Aorta (tissue), 5 donors: ENCODE data around the gene ARRDC1. TPM values are rescaled to one million over a fixed set of nuclear protein-coding genes. Genes with fewer than 3 reads are reported as not detected.
A peak's percentile ranks its signal among the peaks of the same experiment; 100 is the strongest.

Experiments
- ATAC-seq: fragments of 200-7000 bp; cut with Tn5 transposase; one replicate; pipeline ENCODE4 v1.9.1; 2022; ENCODE audit warnings: moderate library complexity; ENCODE audit not compliant: low FRiP score
- DNase-seq, 2 donors: peaks; one replicate each; pipeline ENCODE4 v3.0.0-alpha.2; 2020
- H3K27ac ChIP-seq, 2 donors: one replicate each; pipeline ENCODE4 v1.5.1; 2013; ENCODE audit warnings: low read length in 2 of 2, mild to moderate bottlenecking in 2 of 2, moderate library complexity in 2 of 2, control low read depth in 1 of 2, inconsistent platforms in 1 of 2, low read depth in 1 of 2
- H3K27me3 ChIP-seq, 2 donors: one replicate each; pipeline ENCODE4 v1.6.1; 2013; ENCODE audit warnings: control low read depth in 1 of 2, low read length in 1 of 2, mild to moderate bottlenecking in 1 of 2, moderate library complexity in 1 of 2; ENCODE audit not compliant: insufficient read depth in 2 of 2, control insufficient read depth in 1 of 2
- H3K36me3 ChIP-seq, 2 donors: one replicate each; pipeline ENCODE4 v1.6.1; 2013; ENCODE audit warnings: control low read depth in 1 of 2, low read length in 1 of 2, mild to moderate bottlenecking in 1 of 2; ENCODE audit not compliant: insufficient read depth in 2 of 2, control insufficient read depth in 1 of 2
- H3K4me1 ChIP-seq, 2 donors: one replicate each; pipeline ENCODE4 v1.6.1; 2013; ENCODE audit warnings: low read length in 2 of 2, control low read depth in 1 of 2, mild to moderate bottlenecking in 1 of 2, moderate library complexity in 1 of 2; ENCODE audit not compliant: insufficient read depth in 2 of 2, control insufficient read depth in 1 of 2
- H3K4me3 ChIP-seq, 2 donors: one replicate each; pipeline ENCODE4 v1.5.1; 2013; ENCODE audit warnings: low read length in 2 of 2, control low read depth in 1 of 2, mild to moderate bottlenecking in 1 of 2
- H3K9me3 ChIP-seq: one replicate; pipeline ENCODE4 v1.6.1; 2013; ENCODE audit warnings: mild to moderate bottlenecking, low read length; ENCODE audit not compliant: control insufficient read depth
- WGBS, 2 donors: extraction: QIAGEN DNeasy Blood & Tissue Kit; methylation state at CpG; one replicate each; pipeline ENCODE4 v1.1.7; 2013; 5-methylcytosine and 5-hydroxymethylcytosine counted together
- intact Hi-C, 2 donors: fragments of 100-400 bp; cut with DNase I; formaldehyde crosslinking; loops; one replicate each; pipeline versions ENCODE4 v1.14.2 to v1.15.0; 2022
- polyA plus RNA-seq, 2 donors: library from polyadenylated mRNA; stranded (reverse); fragments of 200-250 nt; gene quantifications; one replicate each; pipeline ENCODE4 v1.2.3, GENCODE V29; 2013
- total RNA-seq, 2 donors: library from RNA; stranded (reverse); fragmentation: NEBNext Ultra II Directional; extraction: Animal tissue kit (Norgen Biotek cat#: 25700); gene quantifications; one replicate each; pipeline ENCODE4 v1.2.1, GENCODE V29; 2021
- donor health status: healthy with polysubstance abuse.
- donor health status: Bipolar disorder and iron deficiency.
- donor health status: DM: no; HTN: no; CAD: no.
- donor health status: DM: no; HTN: no; CAD: no.
- donor health status: DM: yes; HTN: yes; CAD: no.

Gene ARRDC1
- total and polyA plus RNA-seq, 4 donors, result 20.6 to 58.9 (median 31.2) TPM

DNA sequence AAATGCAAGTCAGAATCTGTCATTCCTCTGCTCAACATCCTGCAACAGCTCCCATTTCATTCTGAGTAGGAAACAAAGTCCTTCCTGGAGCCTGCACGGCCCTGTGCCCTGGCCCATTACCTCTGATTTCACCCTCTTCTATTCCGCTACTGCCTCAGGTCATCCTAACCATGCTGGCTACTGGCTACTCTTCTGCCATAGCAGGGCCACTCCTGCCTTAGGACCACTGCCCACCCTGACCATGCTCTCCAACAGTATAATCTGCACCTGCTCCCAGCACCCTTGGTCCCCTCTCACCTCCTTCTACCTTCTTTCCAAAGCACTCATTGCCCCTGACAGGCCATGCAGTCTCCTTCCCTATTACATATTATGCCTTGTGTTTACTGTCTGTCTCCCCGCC, 34.9 kb upstream of the ARRDC1 start:
- H3K36me3 ChIP-seq, result peaks cover 3 to 11% of the 10 kb centered on the region in 2 donors
- no peak for ATAC-seq
- H3K4me3 ChIP-seq, result no peak overlapping the region
- no peaks in the 10 kb centered on the region for H3K9me3 ChIP-seq
- no peaks in the 10 kb centered on the region for H3K4me1 ChIP-seq
- intact Hi-C loops, result no loop called here
- H3K27me3 ChIP-seq, result no peaks in the 10 kb centered on the region
- 94 to 95% methylated on average over 3 of the region's 3 CpGs for WGBS, 2 donors
- DNase-seq, result no peak
- H3K27ac ChIP-seq, result no peak overlapping the region

DNA sequence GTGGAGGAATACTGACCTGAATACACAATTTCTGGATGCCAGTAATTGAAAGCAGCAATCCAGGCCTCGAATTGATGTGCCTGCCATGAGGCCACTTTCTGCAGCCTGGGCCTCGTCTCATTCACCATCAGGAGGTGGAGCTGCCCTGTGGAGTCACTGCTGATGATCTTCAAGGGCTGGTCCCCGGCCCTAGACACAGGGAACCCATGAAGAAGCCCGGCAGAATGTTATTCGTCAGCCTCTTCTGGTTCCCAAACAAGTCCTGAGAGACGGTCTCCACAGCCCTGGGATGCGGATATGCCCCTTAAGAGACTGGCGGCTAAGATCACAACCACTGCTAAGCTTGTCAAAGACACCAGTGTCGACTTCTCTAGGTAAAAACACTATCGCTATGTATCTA, 31.3 kb upstream of the ARRDC1 start:
- ATAC-seq (no peak), DNase-seq (no peak)
- Histone ChIP-seq H3K27ac (no peak overlapping the region), H3K9me3 (no peaks in the 10 kb centered on the region), H3K4me3 (no peak overlapping the region), H3K27me3 (no peaks in the 10 kb centered on the region), H3K36me3 (peaks cover 3 to 11% of the 10 kb centered on the region in 2 donors), H3K4me1 (no peaks in the 10 kb centered on the region)
- intact Hi-C loops, result no loop called here
- 91 to 92% methylated on average over 10 of the region's 10 CpGs for WGBS, 2 donors

DNA sequence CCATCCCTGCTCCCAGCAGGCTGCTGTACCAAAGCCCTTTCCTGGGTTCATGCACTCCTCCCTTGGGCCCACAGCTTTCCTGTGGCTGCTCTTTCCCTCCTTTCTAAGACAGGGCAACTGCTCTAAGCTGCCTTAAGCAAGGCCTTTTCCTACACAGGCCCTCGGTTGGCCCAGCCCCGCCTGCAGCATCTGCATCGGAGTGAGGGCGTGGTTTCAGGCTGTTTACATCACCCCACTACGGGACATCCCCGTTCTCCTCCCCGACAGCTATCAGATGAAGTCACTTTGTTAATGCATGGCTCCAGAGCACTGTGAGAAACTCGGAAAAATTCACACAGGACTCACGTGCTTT, 30.1 kb upstream of the ARRDC1 start:
- Histone ChIP-seq H3K9me3 (no peaks in the 10 kb centered on the region), H3K4me3 (no peak overlapping the region), H3K36me3 (peaks cover 3 to 11% of the 10 kb centered on the region in 2 donors), H3K27me3 (no peaks in the 10 kb centered on the region), H3K27ac (no peak overlapping the region), H3K4me1 (no peaks in the 10 kb centered on the region)
- ATAC-seq (no peak), DNase-seq (no peak)
- intact Hi-C loops, result no loop called here
- WGBS, 2 donors, result 82 to 83% methylated on average over 9 of the region's 9 CpGs

DNA sequence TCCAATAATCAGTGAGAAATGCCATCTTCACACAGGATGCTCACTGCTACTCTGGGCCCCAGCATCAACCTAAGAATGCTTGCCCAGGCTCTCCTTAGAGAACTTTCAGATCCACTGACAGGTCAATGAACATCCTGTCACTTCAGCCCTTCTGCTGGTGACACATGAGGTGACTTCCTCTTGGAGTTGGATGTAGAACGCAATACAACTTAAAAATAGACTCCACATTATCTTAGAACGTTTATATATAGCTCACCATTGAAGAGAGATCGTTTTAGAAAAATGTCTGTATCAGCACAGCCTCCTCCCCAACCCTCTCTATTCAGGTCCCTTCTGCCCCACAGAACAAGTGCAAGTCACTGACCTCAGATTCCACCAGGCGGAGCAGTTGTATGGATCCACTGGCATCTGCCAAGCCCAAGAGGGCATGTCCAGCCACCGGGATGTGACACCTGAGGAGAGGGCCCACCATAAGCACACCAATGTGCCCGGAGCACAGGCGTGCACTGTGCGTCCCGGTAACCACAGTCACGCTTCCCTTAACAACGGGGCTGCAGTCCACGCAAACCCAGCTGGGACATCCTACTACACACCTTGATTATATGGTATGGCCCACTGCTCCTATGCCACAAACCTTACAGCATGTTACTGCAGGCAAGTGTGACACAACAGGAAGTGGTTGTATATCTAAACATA, 29.6 kb upstream of the ARRDC1 start:
- Histone ChIP-seq H3K27ac (no peak overlapping the region), H3K9me3 (no peaks in the 10 kb centered on the region), H3K36me3 (peaks cover 3 to 11% of the 10 kb centered on the region in 2 donors), H3K27me3 (no peaks in the 10 kb centered on the region), H3K4me3 (no peak overlapping the region), H3K4me1 (no peaks in the 10 kb centered on the region)
- DNase-seq (no peak), ATAC-seq (no peak)
- intact Hi-C loops, result no loop called here
- WGBS, 2 donors, result 70 to 73% methylated on average over 12 of the region's 12 CpGs

DNA sequence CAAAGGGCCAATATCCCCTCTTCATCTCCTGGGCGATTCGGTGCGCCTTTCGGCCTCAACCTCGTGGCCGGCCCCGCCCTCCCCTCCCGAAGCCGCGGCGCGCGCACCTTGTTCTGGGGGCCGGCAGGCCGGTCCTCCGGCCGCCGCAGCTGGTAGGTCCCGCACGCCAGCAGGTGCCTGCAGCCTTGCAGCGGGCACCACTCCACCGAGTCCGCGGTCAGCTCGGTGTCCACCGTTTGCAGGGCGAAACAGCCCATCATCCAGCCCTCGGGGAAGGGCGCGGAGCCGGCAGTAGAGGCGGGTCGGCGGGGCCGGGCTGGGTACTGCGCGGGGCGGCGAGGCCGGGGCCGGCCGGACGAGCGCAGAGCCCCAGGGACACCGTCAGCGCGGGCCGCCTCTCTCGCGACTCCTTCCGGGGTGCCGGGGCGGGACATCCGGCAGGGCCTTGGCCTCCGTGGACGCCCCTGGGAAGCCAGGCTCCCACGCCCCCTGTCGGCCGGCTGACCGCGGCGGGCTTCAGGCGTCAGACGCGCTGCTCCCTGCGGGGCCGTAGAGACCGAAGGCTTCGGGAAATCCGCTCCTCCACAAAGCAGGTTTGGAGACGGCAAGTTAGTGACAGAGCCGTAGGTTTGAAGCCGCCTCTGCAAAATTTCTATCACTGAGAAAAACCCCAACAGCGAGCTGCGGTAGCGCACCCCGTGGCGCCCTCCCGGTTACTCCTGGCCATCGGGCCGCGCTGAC, 26.8 kb upstream of the ARRDC1 start, which contains the start of gene DPH7:
DPH7 (minus strand) TSS at position 408 of the 741 bp plus-strand sequence; CDS start at position 260, 148 bp downstream.
- no peaks in the 10 kb centered on the region for H3K9me3 ChIP-seq
- intact Hi-C loops, result no loop called here
- H3K27me3 ChIP-seq, result no peaks in the 10 kb centered on the region
- H3K4me1 ChIP-seq, result no peaks in the 10 kb centered on the region
- peak; percentile 98 to 100 for DNase-seq
- H3K36me3 ChIP-seq, result peaks cover 0 to 4% of the 10 kb centered on the region in 2 donors
- ATAC-seq, result peak; percentile 96
- H3K4me3 ChIP-seq, result peak within 1 kb of the TSS; percentile 92 to 95
- peak within 1 kb of the TSS in 1 of 2 donors; percentile 49 for H3K27ac ChIP-seq
- WGBS, 2 donors, result 1 to 2% methylated on average over 67 to 82 of the region's 82 CpGs

DNA sequence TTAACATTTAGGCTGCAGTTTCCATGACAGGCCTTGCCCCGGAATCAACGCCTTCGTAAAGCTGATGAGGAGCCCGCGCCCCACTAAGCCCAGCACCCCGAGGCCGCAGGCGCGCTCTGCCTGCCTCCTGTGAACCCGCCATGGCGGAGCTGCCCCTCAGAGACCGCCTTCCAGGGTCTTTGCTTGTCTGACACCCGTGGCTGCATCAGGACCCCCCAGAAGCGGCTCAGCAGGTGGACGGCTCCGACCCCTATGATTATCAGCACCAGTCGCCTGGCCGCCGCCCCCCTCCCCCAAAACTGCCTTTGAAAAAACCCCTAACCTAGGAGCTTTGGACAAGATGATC, 26.3 kb upstream of the ARRDC1 start:
- Histone ChIP-seq H3K4me1 (no peaks in the 10 kb centered on the region), H3K36me3 (peaks cover 0 to 2% of the 10 kb centered on the region in 2 donors), H3K4me3 (peak overlapping the region in 1 of 2 donors; percentile 1), H3K9me3 (no peaks in the 10 kb centered on the region), H3K27me3 (no peaks in the 10 kb centered on the region), H3K27ac (peak overlapping the region in 1 of 2 donors; percentile 0)
- ATAC-seq (no peak), DNase-seq (no peak)
- 31 to 33% methylated on average over 19 of the region's 19 CpGs for WGBS, 2 donors
- intact Hi-C loops, result no loop called here

DNA sequence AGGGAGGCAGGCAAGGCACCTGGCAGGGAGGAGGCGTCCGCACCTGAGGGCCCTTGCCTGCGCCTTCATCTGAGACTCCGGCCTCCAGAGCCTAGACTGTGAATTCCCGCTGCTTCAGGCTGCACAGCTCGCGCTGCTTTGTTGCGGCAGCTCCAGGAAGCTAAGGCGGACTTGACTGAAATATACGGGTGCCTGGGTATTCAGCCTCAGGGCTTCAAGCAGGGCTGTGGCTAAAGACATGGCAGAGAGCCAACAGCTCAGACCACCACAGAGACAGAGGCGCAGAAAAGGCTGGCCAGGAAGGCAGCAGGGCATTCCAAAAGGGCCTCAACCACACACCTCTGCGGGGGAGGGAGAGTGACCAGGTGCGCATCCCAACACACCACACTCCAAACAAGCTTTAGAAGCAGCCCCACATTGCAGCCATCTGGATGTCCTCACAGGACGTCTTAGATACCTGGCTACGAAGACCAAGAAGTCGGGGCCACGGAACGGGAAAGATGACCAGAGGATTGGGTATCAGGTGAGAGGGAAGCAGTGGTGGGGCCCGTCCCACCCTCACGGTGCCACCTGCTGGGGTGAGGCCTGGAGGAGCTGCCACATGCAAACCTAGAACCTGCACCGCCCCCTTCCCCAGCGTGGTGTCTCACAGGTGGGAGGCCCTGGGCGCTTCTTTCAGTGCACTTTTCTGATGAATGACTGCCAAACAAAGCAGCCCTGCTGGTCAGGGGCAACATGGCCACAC, 25.1 kb upstream of the ARRDC1 start:
- intact Hi-C loops, result no loop called here
- Histone ChIP-seq H3K36me3 (no peaks in the 10 kb centered on the region), H3K9me3 (no peaks in the 10 kb centered on the region), H3K4me3 (no peak overlapping the region), H3K27me3 (no peaks in the 10 kb centered on the region), H3K4me1 (no peaks in the 10 kb centered on the region), H3K27ac (no peak overlapping the region)
- no peak for ATAC-seq
- 85 to 88% methylated on average over 22 to 23 of the region's 23 CpGs for WGBS, 2 donors
- DNase-seq, result no peak

DNA sequence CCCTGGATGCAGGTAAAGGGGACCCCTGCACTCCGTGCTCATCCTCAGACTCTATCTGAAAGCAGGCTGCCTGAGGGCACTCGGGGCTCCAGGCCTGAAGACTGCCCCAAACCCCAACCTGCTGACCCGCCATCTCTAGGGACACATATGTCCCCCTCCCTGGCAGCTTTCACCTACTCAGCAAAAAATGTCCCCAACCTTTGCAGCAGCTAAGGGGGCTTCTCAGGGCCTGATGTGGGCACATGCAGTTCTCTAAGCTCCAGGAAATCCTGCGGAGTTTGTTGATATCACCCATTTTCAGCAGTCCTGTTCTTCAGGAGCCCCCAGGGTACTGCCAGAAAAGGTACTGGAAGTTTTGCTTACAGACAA, 24.5 kb upstream of the ARRDC1 start:
- H3K27me3 ChIP-seq, result no peaks in the 10 kb centered on the region
- intact Hi-C loops, result no loop called here
- no peak for DNase-seq
- WGBS, 2 donors, result 87 to 89% methylated on average over 4 of the region's 4 CpGs
- no peaks in the 10 kb centered on the region for H3K36me3 ChIP-seq
- H3K9me3 ChIP-seq, result no peaks in the 10 kb centered on the region
- no peaks in the 10 kb centered on the region for H3K4me1 ChIP-seq
- no peak overlapping the region for H3K27ac ChIP-seq
- no peak for ATAC-seq
- H3K4me3 ChIP-seq, result no peak overlapping the region
